ENCODE measurements around the gene FRZB. TPM values are rescaled to one million over a fixed set of nuclear protein-coding genes. Genes with fewer than 3 reads are reported as not detected.

FRZB gene
- total RNA-seq, 4 donors from 2014 or later, result 3.0 to 9.1 (median 4.5) TPM

- Histone ChIP-seq H3K27ac (no peak overlapping the region), H3K4me1 (no peaks in the 10 kb centered on the region), H3K27me3 (no peaks in the 10 kb centered on the region)
Observed at GRCh38 chr2:182831921-182832320, 34.5 kb downstream of the FRZB start.

DNA sequence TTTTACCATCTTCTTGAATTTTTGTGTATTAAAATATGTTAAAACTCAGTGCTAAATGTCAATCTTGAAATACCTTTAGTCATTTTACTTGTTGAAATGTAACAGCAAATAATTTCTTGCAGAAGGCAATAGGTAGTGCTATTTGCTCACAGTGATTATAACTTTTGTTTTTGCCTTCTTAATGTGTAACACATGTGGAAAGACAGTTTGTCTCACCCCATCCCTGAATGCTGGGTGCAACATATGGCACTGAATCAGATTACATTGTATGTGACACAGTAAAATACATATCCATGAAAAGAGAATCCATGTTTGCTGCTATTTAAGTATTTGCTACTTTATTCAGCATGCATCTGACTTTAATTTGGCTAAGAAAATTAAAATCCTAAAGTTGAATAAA is 35.3 kb downstream of the FRZB start:
- Histone ChIP-seq H3K4me3 (no peak overlapping the region), H3K4me1 (no peaks in the 10 kb centered on the region), H3K27ac (no peak overlapping the region), H3K27me3 (no peaks in the 10 kb centered on the region), H3K36me3 (no peaks in the 10 kb centered on the region), H3K9me3 (no peaks in the 10 kb centered on the region)
- DNase-seq, result no peak
- no peak for TF ChIP-seq POLR2A (IDR thresholded peaks at IDR 0.05)
- TF ChIP-seq, protein P1, sequence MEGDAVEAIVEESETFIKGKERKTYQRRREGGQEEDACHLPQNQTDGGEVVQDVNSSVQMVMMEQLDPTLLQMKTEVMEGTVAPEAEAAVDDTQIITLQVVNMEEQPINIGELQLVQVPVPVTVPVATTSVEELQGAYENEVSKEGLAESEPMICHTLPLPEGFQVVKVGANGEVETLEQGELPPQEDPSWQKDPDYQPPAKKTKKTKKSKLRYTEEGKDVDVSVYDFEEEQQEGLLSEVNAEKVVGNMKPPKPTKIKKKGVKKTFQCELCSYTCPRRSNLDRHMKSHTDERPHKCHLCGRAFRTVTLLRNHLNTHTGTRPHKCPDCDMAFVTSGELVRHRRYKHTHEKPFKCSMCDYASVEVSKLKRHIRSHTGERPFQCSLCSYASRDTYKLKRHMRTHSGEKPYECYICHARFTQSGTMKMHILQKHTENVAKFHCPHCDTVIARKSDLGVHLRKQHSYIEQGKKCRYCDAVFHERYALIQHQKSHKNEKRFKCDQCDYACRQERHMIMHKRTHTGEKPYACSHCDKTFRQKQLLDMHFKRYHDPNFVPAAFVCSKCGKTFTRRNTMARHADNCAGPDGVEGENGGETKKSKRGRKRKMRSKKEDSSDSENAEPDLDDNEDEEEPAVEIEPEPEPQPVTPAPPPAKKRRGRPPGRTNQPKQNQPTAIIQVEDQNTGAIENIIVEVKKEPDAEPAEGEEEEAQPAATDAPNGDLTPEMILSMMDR (IDR thresholded peaks at IDR 0.05), result no peak

More at GRCh38 chr2:182831921-182832320, 34.5 kb downstream of the FRZB start:
- H3K9me3 ChIP-seq, result no peaks in the 10 kb centered on the region
- no peak for TF ChIP-seq POLR2A (IDR thresholded peaks at IDR 0.05)
- TF ChIP-seq, protein P1 (IDR thresholded peaks at IDR 0.05), result no peak
- H3K36me3 ChIP-seq, result no peaks in the 10 kb centered on the region
- no peak for DNase-seq
- H3K4me3 ChIP-seq, result no peak overlapping the region

- H3K4me1 ChIP-seq, result no peaks in the 10 kb centered on the region
- no peaks in the 10 kb centered on the region for H3K36me3 ChIP-seq
- no peak for TF ChIP-seq POLR2A (IDR thresholded peaks at IDR 0.05)
- TF ChIP-seq, protein P1 (IDR thresholded peaks at IDR 0.05), result no peak
- H3K27me3 ChIP-seq, result no peaks in the 10 kb centered on the region
- H3K9me3 ChIP-seq, result no peaks in the 10 kb centered on the region
- no peak overlapping the region for H3K4me3 ChIP-seq
- no peak for DNase-seq
- no peak overlapping the region for H3K27ac ChIP-seq
Observed at GRCh38 chr2:182827182-182827879, 39.1 kb downstream of the FRZB start.

GRCh38 chr2:182826496-182826895 is 39.9 kb downstream of the FRZB start:
- Histone ChIP-seq H3K36me3 (no peaks in the 10 kb centered on the region), H3K4me1 (no peaks in the 10 kb centered on the region), H3K9me3 (no peaks in the 10 kb centered on the region), H3K4me3 (no peak overlapping the region), H3K27ac (no peak overlapping the region), H3K27me3 (no peaks in the 10 kb centered on the region)
- TF ChIP-seq POLR2A (IDR thresholded peaks at IDR 0.05), result no peak
- TF ChIP-seq, protein P1 (IDR thresholded peaks at IDR 0.05), result no peak
- DNase-seq, result no peak

DNA sequence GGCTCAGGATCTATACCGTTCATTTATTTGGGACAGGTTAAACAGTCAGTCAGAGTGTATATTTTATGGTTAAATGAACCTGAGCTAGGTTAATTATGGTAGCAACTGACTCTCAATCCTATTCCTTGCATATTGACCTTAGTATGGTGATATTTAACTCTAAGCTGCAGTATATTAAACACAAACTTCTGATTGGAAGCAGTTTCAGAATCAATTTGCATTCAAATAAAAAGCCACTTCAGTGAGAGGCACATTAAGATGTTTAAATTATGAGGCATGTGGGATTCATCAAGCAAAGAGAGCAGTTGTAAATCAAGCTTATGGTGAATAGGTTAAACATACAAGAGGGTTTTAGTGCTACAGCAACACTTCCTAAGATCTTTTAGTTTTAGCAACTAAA is 40.4 kb downstream of the FRZB start:
- H3K27me3 ChIP-seq, result no peaks in the 10 kb centered on the region
- H3K36me3 ChIP-seq, result no peaks in the 10 kb centered on the region
- no peak for DNase-seq
- no peaks in the 10 kb centered on the region for H3K4me1 ChIP-seq
- H3K9me3 ChIP-seq, result no peaks in the 10 kb centered on the region
- no peak overlapping the region for H3K4me3 ChIP-seq
- TF ChIP-seq, protein P1 (IDR thresholded peaks at IDR 0.05), result no peak
- no peak for TF ChIP-seq POLR2A (IDR thresholded peaks at IDR 0.05)
- H3K27ac ChIP-seq, result no peak overlapping the region
